Esophagus squamous epithelium (tissue), 5 donors: ENCODE measurements around the gene HOTAIR. TPM values are rescaled to one million over a fixed set of nuclear protein-coding genes. Genes with fewer than 3 reads are reported as not detected.

Source experiments
- DNase-seq: peaks from one replicate; lab custom pipeline; 2025; lab: John Stamatoyannopoulos, UW
- H3K27ac ChIP-seq, 4 donors: fragments of 200-600 bp; sonication (generic); one replicate each; pipeline ENCODE4 v1.5.1; 2016 to 2019; ENCODE audit warnings: mild to moderate bottlenecking in 1 of 4
- H3K27me3 ChIP-seq, 4 donors: fragments of 200-600 bp; sonication (generic); 1 replicate in 3 of 4; 2 replicates in 1 of 4; pipeline versions ENCODE4 v1.5.1 to v1.6.0; 2017 to 2021; ENCODE audit warnings: antibody characterized with exemption in 1 of 4
- H3K36me3 ChIP-seq, 3 donors: fragments of 200-600 bp; sonication (generic); one replicate each; pipeline ENCODE4 v1.5.1; 2016 to 2019
- H3K4me1 ChIP-seq, 3 donors: fragments of 200-600 bp; sonication (generic); one replicate each; pipeline ENCODE4 v1.5.1; 2017 to 2019
- H3K4me3 ChIP-seq, 4 donors: fragments of 200-600 bp; sonication (generic); 1 replicate in 3 of 4; 2 replicates in 1 of 4; pipeline ENCODE4 v1.5.1; 2016 to 2019; ENCODE audit warnings: mild to moderate bottlenecking in 2 of 4, moderate library complexity in 1 of 4
- H3K9me3 ChIP-seq, 3 donors: fragments of 200-600 bp; sonication (generic); one replicate each; pipeline ENCODE4 v1.5.1; 2016 to 2019
- CTCF ChIP-seq, 6 experiments: fragments of 450-650 bp in 4 of 6; fragments of 200-600 bp in 2 of 6; sonication (generic) in 2 of 6; IDR thresholded peaks; one replicate each; pipeline ENCODE4 v1.5.1; 2016 to 2019; ENCODE audit warnings: antibody characterized with exemption in 6 of 6, mild to moderate bottlenecking in 4 of 6, moderate library complexity in 4 of 6
- POLR2A ChIP-seq, 4 donors: fragments of 450-650 bp; IDR thresholded peaks; one replicate each; pipeline ENCODE4 v1.6.1; 2017; ENCODE audit warnings: antibody characterized with exemption in 4 of 4, mild to moderate bottlenecking in 4 of 4, moderate library complexity in 3 of 4
- WGBS, 2 donors: methylation state at CpG; one replicate each; pipeline ENCODE4 v1.1.5; 2018; 5-methylcytosine and 5-hydroxymethylcytosine counted together
- intact Hi-C: fragments of 100-400 bp; cut with DNase I; formaldehyde crosslinking; loops from one replicate; pipeline ENCODE4 v1.15.0; 2022
- total RNA-seq, 4 donors: library from RNA; depleted of rRNA; stranded (reverse); fragments of >200 nt; gene quantifications; one replicate each; pipeline ENCODE4 v1.1.0, GENCODE V29; 2016
- donor health status: DM: yes; HTN: yes; CAD: no.

HOTAIR gene
- total RNA-seq, 4 donors from 2014 or later = not detected

GRCh38 chr12:54004063-54004840 is 29.5 kb upstream of the HOTAIR start:
- Histone ChIP-seq H3K36me3 (no peaks in the 10 kb centered on the region), H3K27ac (no peak overlapping the region), H3K9me3 (no peaks in the 10 kb centered on the region), H3K4me1 (peaks cover 12 to 39% (median 26%) of the 10 kb centered on the region in 3 donors), H3K27me3 (peaks cover 9 to 100% (median 64%) of the 10 kb centered on the region in 4 donors), H3K4me3 (no peak overlapping the region)
- intact Hi-C loops = no loop called here
- no peak for DNase-seq
- TF ChIP-seq POLR2A (IDR thresholded peaks at IDR 0.05) (no peak), CTCF (IDR thresholded peaks at IDR 0.05) (no peak)
- WGBS, 2 donors = 27% methylated on average over 13 to 20 of the region's 20 CpGs

DNA sequence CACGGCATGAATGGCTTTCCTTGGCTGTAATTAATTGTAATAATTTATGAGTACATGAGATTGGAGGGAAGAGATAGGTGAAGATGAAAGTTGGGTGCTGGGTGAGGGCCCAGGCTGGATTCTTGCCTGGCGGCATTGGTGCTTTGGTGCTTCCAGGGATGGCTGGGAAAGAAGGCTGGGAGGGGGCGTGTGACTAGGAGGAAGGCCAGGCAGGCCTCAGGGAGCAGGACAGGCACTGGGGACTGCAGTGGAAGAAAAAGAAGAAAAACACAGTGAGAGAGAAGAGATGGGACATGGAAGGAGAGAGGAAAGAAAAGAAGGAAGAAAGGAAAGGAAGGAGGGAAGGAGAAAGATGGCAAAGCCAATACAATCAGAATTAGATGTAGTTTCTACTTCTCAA is 28.9 kb upstream of the HOTAIR start:
- Histone ChIP-seq H3K4me3 (no peak overlapping the region), H3K27ac (no peak overlapping the region), H3K9me3 (no peaks in the 10 kb centered on the region), H3K4me1 (peaks cover 8 to 36% (median 23%) of the 10 kb centered on the region in 3 donors), H3K36me3 (no peaks in the 10 kb centered on the region), H3K27me3 (peaks cover 9 to 100% (median 69%) of the 10 kb centered on the region in 4 donors)
- WGBS, 2 donors = 39 to 56% methylated on average over 2 to 3 of the region's 3 CpGs
- no peak for DNase-seq
- TF ChIP-seq CTCF (IDR thresholded peaks at IDR 0.05) (no peak), POLR2A (IDR thresholded peaks at IDR 0.05) (no peak)
- intact Hi-C loops = no loop called here

- Histone ChIP-seq H3K4me1 (peaks cover 8 to 33% (median 23%) of the 10 kb centered on the region in 3 donors), H3K4me3 (no peak overlapping the region), H3K9me3 (no peaks in the 10 kb centered on the region), H3K27me3 (peaks cover 9 to 100% (median 73%) of the 10 kb centered on the region in 4 donors), H3K27ac (no peak overlapping the region), H3K36me3 (no peaks in the 10 kb centered on the region)
- intact Hi-C loops = no loop called here
- WGBS, 2 donors = 45 to 52% methylated on average over 14 to 19 of the region's 19 CpGs
- no peak for DNase-seq
- TF ChIP-seq POLR2A (IDR thresholded peaks at IDR 0.05) (no peak), CTCF (IDR thresholded peaks at IDR 0.05) (no peak)
Measured at GRCh38 chr12:54002915-54003389, 28.2 kb upstream of the HOTAIR start.

GRCh38 chr12:54002278-54002914 is 27.6 kb upstream of the HOTAIR start:
- no peak overlapping the region for H3K4me3 ChIP-seq
- peaks cover 10 to 34% (median 23%) of the 10 kb centered on the region in 3 donors for H3K4me1 ChIP-seq
- intact Hi-C loops = no loop called here
- no peak for TF ChIP-seq CTCF (IDR thresholded peaks at IDR 0.05)
- no peak for TF ChIP-seq POLR2A (IDR thresholded peaks at IDR 0.05)
- no peak for DNase-seq
- no peaks in the 10 kb centered on the region for H3K9me3 ChIP-seq
- no peak overlapping the region for H3K27ac ChIP-seq
- peaks cover 14 to 100% (median 75%) of the 10 kb centered on the region in 4 donors for H3K27me3 ChIP-seq
- WGBS, 2 donors = 30 to 31% methylated on average over 19 of the region's 19 CpGs
- H3K36me3 ChIP-seq = no peaks in the 10 kb centered on the region
